CD4-positive, alpha-beta T cell treated with Interleukin-17A for 1 hour (primary cell): Measurements from ENCODE around the gene CHST12.
"Not testable (repeated sequence)": the region's sequence is repeated elsewhere in the genome, so short reads cannot be mapped to it uniquely, and the experiment has no call there.

Experiments used
- DNase-seq: peaks from one replicate; pipeline ENCODE4 v3.0.0-alpha.2; 2020

Gene CHST12

GRCh38 chr7:2379161-2379560 is 24.2 kb upstream of the CHST12 start:
- DNase-seq, result no peak

DNA sequence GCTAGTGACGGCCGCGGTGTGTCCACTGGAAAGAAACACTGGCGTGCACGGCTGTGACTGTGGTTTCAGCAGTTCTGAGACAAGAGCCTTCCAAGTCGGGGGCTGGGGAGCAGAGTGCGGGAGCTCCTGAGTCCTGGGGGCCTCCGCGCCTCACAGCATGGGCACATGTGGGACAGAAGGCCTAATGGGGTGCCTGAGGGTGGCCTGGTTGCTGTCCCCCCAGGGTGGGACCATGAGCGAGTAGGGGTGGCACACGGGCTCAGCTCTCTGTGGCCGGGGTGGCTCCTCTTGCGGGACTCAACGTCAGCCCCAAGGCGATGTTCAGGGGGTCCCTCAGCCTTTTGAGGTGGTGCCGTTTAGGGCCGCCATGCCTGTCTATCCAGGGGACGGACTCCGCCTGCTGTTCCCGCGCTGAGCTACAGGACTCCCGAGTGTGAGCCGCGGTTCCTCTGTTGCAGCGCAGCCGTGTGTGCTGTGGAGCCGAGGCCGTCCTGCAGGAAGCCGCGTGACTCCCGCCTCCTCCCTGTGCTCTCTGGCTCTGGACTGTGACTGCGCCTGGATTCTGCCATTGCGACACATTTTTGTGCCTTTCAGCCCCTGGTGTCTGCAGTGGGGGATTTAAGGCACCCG is 23.5 kb upstream of the CHST12 start:
- DNase-seq, result no peak

GRCh38 chr7:2380461-2380860 is 22.9 kb upstream of the CHST12 start:
- no peak for DNase-seq

- DNase-seq, result no peak
Observed at GRCh38 chr7:2381227-2381626, 22.2 kb upstream of the CHST12 start.

DNA sequence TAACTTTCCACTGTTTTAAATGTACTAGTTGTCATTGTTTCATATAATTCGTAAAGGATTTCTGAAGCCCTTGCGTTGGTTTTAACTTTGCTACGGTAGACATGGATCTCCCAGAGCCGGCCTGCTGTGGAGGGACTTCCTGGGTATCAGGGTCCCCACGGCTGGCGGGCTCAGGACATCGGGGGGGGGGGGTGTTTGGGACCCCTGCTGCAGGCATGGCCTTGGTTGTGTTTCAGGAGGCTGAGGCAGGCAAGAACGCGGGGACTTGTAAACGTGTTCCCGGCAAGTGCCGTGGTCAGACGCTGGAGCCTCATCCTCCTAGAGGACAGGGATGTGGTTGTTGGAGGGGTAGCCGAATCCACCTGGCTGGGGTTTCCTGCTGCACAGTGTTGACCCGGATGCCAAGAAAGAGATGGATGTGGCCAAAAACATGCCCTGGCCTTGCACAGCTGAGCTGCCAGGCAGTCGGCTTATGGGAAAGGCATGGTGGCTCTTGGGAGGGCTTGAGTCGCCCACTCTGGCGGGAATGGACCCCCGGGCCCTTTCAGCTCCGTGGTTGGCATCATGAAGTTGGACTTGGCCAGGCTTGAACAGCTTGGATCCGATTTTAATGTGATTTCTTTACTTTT is 21.4 kb upstream of the CHST12 start:
- no peak for DNase-seq

DNA sequence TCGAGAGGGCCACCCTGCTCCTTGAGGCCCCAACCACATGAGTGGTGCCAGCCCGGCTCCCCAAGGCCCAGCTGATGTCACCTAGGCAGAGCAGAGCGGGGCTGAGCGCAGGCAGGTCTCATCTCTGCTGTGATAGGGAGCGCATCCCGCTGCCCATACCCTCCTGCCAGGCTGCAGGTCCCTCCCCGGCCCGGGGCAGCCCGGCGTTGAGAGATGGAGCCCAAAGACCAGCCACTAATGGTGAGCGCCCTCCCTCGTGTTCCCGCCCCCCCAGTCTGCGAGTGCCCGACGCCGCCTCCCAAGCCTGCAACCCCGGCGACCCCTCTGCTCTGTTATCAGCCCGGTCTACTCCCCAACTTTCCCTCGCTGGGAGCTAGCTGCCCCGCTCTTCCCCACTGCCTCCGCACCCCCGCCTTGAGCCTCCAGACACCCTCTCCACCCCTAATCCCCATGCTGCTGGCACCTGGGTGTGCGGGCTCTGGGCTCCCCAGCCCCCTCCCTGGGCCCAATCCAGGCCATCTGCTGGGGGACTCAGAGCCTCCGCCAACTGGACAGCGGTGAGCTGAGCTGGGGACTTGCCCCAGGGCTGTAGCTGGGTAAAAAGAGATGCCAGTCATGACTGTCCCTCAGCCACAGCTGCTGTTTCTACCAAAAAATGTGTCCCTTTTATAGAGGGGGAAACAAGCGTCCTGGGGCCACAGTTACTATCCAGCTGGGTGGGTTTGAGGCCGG is 19.7 kb upstream of the CHST12 start:
- DNase-seq, result no peak

- no peak for DNase-seq
Observed at GRCh38 chr7:2384354-2385243, 18.8 kb upstream of the CHST12 start.

- not testable (repeated sequence) for DNase-seq
Observed at GRCh38 chr7:2386122-2386521, 17.3 kb upstream of the CHST12 start.

DNA sequence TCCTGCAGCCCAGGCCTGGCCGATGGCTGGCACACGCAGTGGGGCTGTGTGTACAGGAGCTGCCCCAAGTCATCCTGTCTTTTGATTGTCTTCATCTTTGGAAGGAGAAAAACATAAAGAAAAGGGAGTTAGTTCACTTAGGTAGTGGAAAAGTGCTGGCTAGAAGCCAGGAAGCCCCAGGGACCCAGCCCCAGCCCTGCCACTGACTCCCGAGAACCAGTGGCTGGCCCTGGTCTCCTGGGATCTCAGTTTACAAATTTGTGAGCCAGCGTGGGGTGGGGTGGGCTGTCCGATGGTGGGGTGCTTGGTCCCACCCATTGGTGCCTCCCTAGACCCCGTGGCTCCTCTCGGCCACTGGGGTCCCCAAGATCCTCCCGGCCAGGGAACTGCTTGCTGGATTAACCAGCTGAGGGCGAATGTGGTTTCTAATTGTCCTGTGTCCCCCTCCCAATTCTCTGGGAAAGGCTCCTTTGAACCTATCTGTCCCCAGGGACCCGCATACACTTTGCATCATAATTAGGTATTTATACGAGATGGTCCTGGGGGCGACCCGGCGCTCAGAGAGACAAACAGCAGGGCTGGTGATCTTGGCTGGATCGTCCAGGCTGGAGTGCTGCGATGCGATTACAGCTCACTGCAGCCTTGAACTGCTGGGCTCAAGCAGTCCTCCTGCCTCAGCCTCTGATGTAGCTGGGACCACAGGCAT is 16.3 kb upstream of the CHST12 start:
- DNase-seq, result no peak

- DNase-seq, result no peak
Observed at GRCh38 chr7:2387897-2388636, 15.3 kb upstream of the CHST12 start.

- DNase-seq, result no peak
Observed at GRCh38 chr7:2388637-2388954, 14.8 kb upstream of the CHST12 start.

DNA sequence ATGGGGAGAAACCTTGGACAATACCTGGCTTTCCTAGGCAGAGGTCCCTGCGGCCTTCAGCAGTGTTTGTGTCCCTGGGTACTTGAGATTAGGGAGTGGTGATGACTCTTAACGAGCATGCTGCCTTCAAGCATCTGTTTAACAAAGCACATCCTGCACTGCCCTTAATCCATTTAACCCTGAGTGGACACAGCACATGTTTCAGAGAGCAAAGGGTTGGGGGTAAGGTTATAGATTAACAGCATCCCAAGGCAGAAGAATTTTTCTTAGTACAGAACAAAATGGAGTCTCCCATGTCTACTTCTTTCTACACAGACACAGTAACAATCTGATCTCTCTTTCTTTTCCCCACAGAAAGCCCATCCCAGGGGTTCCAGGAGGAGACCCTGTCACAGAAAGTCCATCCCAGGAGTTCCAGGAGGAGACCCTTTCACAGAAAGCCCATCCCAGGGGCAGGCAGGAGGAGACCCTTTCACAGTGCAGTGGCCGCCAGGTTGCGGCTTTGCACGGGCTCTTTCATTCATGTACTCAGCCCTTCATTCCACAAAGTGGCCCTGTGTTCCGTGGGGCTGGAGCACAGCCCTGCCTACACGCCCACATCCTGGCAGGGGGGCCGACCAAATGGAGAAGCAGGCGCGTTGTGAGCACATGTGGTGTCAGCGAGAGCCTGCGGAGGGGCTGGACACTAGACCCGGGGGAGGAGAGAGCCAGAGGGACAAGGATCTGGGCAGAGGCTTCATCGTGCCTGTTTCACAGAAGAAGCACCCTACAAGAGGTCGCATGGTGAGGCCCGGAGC is 13.2 kb upstream of the CHST12 start:
- DNase-seq, result not testable (repeated sequence)

DNA sequence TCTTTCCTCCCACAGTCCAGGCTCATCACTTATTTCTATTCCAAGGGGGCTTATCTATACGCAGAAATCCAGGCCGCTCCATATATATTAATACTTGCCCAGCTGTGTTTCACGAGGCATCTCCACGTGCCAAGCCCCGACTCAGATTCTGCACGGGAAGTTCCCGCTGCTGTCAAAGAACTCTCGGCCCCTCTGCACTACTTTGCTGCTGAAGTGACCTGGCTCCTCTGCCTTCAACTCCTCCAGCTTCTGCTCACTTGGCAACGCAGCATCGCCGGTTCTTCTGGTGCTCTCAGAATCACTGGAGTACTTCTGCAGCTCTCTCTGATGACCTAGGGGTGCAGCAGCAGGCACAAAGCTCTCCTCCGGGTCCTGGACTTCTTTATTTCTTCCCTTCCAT is 9.7 kb upstream of the CHST12 start:
- no peak for DNase-seq

DNA sequence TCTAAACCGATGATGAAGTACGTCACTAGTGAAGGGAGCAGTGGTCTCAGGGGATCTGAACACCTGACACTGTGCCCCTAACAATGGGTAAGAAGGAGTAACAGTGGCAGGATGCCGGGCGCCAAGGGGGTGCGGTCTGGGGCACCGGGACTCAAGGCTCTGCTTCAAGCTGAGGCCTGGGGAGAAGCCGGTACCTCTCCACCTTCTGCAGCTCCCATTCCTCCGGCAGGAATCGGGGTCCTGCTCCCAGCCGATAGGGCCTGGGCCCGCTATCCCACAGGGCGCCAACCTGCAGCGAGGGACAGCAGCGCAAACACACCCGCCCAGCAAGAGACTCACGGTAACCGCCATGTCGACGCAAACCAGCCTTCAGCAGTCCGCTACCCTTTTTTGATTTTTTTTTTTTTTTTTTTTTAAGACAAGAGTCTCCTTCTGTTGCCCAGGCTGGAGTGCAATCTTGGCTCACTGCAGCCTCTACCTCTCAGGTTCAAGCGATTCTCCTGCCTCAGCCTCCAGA is 8.8 kb upstream of the CHST12 start:
- no peak for DNase-seq

DNA sequence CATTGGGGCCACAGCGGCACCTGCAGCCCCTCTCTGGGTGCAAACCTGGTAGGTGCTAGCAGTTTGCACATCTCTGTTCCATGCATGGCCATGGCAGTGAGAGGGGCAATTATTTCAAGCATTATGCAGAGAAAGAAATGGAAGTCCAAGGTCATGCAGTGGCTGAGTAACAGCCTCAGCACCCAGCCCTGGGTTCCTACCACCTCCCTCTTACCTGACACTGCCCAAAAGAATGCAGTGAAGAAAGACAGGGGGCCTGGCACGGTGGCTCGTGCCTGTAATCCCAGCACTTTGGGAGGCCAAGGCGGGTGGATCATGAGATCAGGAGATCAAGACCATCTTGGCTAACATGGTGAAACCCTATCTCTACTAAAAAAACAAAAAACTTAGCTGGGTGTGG is 4.9 kb upstream of the CHST12 start:
- no peak for DNase-seq

GRCh38 chr7:2399848-2400587 is 3.4 kb upstream of the CHST12 start:
- peak; percentile 22 for DNase-seq

DNA sequence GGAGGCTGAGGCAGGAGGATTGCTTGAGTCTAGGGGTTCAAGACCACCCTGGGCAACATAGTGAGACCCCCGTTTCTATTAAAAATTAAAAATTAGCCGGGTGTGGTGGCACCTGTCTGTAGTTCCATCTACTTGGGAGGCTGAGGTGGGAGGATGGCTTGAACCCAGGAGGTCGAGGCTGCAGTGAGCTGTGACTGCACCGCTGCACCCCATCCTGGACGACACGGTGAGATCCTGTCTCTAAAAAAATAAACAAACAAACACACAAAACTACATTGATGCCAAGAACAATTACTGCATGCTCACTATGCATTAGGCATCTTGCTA is 761 bp upstream of the CHST12 start:
- no peak for DNase-seq

DNA sequence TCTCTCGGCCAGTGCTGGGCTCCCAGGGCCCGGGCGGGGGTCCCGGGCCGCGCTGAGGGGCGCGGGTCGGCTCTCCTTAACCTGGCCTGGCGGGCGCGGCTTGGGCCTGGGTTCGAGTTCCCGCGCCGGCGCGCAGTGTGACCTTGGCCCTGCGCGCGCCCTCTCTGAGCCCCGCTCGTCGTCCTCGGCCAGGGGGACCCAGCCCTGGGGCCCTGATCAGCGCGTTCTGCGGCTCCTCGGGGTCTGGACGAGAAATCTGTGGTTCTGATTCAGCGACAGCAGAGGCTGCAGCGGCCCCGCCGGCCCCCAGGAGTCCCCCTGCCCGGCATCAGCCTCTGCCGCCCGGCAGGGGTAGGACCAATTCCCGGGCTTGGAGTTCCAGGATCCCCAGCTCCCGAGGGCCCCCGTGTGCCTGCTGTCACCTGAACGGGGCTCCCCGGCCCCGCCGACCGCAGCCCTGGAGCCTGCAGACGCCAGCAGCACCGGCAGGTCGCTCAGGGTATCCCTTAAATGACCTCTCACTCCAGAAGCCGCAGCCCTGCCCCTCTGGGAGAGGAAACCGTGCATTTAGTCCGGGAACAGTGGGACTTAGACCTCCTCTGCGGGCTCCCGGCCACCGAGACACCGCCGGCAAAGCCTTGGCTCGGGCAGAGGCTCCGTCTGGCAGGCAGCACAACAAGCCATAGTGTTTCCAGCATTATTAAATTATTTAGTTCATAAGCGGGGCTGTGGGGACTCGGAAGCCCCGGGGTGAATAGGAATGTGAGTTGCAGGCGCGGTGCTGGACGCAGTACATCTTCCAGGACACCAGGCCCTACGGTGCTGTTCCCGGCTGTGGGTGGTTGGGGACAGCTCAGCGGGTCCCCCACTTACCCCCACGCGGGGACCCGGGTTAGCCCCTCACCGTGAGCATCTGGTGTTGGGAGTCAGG is 572 bp downstream of the CHST12 start:
- DNase-seq, result peak; percentile 18

- no peak for DNase-seq
Observed at GRCh38 chr7:2404714-2405119, 1.3 kb downstream of the CHST12 start.
